Breast epithelium (tissue), 4 donors: ENCODE results near the gene FGFR3. TPM values are rescaled to one million over a fixed set of nuclear protein-coding genes. Genes with fewer than 3 reads are reported as not detected.

Experiments used
- DNase-seq, 2 donors: peaks; one replicate each; pipeline ENCODE4 v3.0.0-alpha.2; 2019; ENCODE audit warnings: low spot score in 2 of 2
- H3K27ac ChIP-seq, 2 donors: fragments of 200-600 bp; sonication (generic) in 1 of 2; one replicate each; pipeline ENCODE4 v1.5.1; 2016 to 2019; ENCODE audit warnings: mild to moderate bottlenecking in 1 of 2
- H3K27me3 ChIP-seq, 2 donors: fragments of 200-600 bp; sonication (generic) in 1 of 2; one replicate each; pipeline versions ENCODE4 v1.5.1 to v1.6.0; 2017 to 2019; ENCODE audit warnings: control low read depth in 1 of 2, mild to moderate bottlenecking in 1 of 2
- H3K36me3 ChIP-seq: fragments of 200-600 bp; one replicate; pipeline ENCODE4 v1.5.1; 2019
- H3K4me1 ChIP-seq, 2 donors: fragments of 200-600 bp; sonication (generic); one replicate each; pipeline ENCODE4 v1.5.1; 2016 to 2019; ENCODE audit warnings: control low read depth in 1 of 2
- H3K4me3 ChIP-seq, 3 donors: fragments of 200-600 bp; sonication (generic); 1 replicate in 2 of 3; 2 replicates in 1 of 3; pipeline ENCODE4 v1.5.1; 2016 to 2019; ENCODE audit warnings: mild to moderate bottlenecking in 3 of 3, moderate library complexity in 2 of 3
- H3K9me3 ChIP-seq, 2 donors: fragments of 200-600 bp; sonication (generic) in 1 of 2; one replicate each; pipeline ENCODE4 v1.5.1; 2016 to 2019; ENCODE audit warnings: control low read depth in 1 of 2
- POLR2A ChIP-seq: fragments of 450-650 bp; IDR thresholded peaks from one replicate; pipeline ENCODE4 v1.6.1; 2016; ENCODE audit warnings: antibody characterized with exemption, mild to moderate bottlenecking, moderate library complexity
- POLR2AphosphoS5 ChIP-seq, 3 donors: sonication (generic); formaldehyde crosslinking; IDR thresholded peaks; one replicate each; pipeline ENCODE4 v1.6.1; 2017; ENCODE audit warnings: antibody characterized with exemption in 3 of 3
- intact Hi-C: fragments of 100-400 bp; cut with DNase I; formaldehyde crosslinking; loops from one replicate; pipeline ENCODE4 v1.15.1; 2023; ENCODE audit warnings: low total_unique reads
- total RNA-seq, 3 donors: library from RNA; depleted of rRNA; stranded (reverse); fragments of >200 nt; gene quantifications; one replicate each; pipeline ENCODE4 v1.1.0, GENCODE V29; 2016
- TF ChIP-seq, protein P1 (sequence below), 3 donors: fragments of 450-650 bp; IDR thresholded peaks; one replicate each; pipeline ENCODE4 v1.5.1; 2016 to 2017; ENCODE audit warnings: antibody characterized with exemption in 3 of 3, mild to moderate bottlenecking in 3 of 3, moderate library complexity in 3 of 3

The FGFR3 gene
- total RNA-seq, 3 donors from 2014 or later, result 0.80 to 3.5 (median 2.0) TPM

DNA sequence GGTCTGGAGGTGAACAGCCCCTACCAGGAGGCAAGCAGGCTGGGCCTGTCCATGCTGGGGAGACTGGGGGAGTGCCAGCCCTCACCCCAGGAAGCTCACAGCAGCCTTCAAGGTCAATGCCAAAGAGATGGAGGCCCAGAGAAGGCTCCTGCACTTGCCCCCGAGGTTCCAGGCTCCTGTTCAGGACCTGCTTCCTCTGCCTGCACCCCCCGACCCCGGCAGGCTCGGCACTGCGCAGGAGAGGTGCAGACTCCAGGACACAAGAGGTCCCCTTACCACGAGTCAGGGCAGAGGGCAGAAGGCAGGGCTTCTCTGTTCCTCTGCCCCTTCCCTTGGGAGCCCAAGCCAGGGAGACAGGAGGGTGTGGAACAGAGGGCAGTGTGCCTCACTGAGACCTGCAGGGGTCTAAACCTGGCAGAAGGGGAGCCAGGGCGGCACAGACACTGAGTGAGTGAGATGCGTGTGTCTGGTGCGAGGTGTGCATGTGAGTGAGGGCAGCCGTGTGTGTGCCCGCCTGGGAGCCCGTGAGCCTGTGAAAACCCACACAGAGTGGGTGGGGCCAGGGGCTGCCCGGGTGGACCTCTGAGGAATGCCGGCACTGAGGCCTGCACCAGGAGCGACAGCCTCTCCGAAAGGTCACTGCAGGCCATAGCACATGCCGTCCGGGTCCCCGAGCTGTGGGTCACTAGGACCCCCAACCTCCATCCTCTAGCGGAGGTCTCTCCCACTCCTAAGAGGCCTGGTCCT is 30.7 kb upstream of the FGFR3 start:
- peaks cover 0 to 4% of the 10 kb centered on the region in 2 donors for H3K27me3 ChIP-seq
- no peaks in the 10 kb centered on the region for H3K36me3 ChIP-seq
- H3K4me1 ChIP-seq, result peaks cover 0 to 6% of the 10 kb centered on the region in 2 donors
- intact Hi-C loops, result loop anchor here (5.0 kb wide), 1 partner anchor 825 kb away; no protein-coding TSS in a partner anchor
- no peak for DNase-seq
- no peak overlapping the region for H3K4me3 ChIP-seq
- H3K9me3 ChIP-seq, result no peaks in the 10 kb centered on the region
- H3K27ac ChIP-seq, result no peak overlapping the region
- no peak for TF ChIP-seq POLR2A
- no peak for TF ChIP-seq POLR2AphosphoS5 (IDR thresholded peaks at IDR 0.05)
- TF ChIP-seq, protein P1, sequence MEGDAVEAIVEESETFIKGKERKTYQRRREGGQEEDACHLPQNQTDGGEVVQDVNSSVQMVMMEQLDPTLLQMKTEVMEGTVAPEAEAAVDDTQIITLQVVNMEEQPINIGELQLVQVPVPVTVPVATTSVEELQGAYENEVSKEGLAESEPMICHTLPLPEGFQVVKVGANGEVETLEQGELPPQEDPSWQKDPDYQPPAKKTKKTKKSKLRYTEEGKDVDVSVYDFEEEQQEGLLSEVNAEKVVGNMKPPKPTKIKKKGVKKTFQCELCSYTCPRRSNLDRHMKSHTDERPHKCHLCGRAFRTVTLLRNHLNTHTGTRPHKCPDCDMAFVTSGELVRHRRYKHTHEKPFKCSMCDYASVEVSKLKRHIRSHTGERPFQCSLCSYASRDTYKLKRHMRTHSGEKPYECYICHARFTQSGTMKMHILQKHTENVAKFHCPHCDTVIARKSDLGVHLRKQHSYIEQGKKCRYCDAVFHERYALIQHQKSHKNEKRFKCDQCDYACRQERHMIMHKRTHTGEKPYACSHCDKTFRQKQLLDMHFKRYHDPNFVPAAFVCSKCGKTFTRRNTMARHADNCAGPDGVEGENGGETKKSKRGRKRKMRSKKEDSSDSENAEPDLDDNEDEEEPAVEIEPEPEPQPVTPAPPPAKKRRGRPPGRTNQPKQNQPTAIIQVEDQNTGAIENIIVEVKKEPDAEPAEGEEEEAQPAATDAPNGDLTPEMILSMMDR (IDR thresholded peaks at IDR 0.05), result no peak

- Histone ChIP-seq H3K36me3 (no peaks in the 10 kb centered on the region), H3K27ac (no peak overlapping the region), H3K27me3 (peaks cover 0 to 4% of the 10 kb centered on the region in 2 donors), H3K4me3 (peak overlapping the region; percentile 19 to 64 (median 40)), H3K9me3 (no peaks in the 10 kb centered on the region), H3K4me1 (peaks cover 0 to 6% of the 10 kb centered on the region in 2 donors)
- no peak for DNase-seq
- TF ChIP-seq POLR2A, result no peak
- TF ChIP-seq, protein P1 (IDR thresholded peaks at IDR 0.05), result no peak
- TF ChIP-seq POLR2AphosphoS5 (IDR thresholded peaks at IDR 0.05), result no peak
- intact Hi-C loops, result loop anchor here (5.0 kb wide), 1 partner anchor 826 kb away; no protein-coding TSS in a partner anchor
These were observed 30.0 kb upstream of the FGFR3 start for GRCh38 chr4:1763070-1763549.

DNA sequence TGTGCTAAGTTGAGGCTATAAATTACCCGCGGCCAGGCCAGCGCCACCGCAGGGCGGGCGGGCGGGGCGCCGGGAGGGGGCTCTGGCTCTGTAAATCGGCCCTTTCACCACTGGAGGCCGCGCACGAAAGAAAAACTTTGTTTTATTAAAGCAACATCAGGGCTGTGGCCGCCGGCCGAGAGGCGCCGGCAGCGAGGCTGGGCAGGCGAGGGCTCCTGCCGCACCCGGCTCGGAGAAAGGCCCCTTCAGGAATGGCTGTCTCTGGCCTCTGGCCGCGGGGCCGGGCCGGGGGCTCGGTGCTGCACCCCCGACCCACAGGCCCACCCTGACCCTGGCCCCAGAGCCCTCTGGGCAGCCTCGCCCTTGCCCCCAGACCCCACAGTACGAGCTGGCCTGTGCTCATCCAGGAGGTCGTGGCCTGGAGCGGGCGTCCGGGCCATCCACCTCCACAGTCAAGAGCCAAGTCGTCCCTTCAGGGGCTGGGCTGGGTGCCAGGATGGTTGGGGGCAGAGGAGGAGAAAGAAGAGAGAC is 29.5 kb upstream of the FGFR3 start:
- intact Hi-C loops, result loop anchor here (5.0 kb wide), 1 partner anchor 826 kb away; no protein-coding TSS in a partner anchor
- Histone ChIP-seq H3K4me3 (peak overlapping the region; percentile 19 to 64 (median 40)), H3K9me3 (no peaks in the 10 kb centered on the region), H3K27ac (no peak overlapping the region), H3K36me3 (no peaks in the 10 kb centered on the region), H3K27me3 (peaks cover 0 to 4% of the 10 kb centered on the region in 2 donors), H3K4me1 (peaks cover 0 to 6% of the 10 kb centered on the region in 2 donors)
- DNase-seq, result no peak
- TF ChIP-seq, protein P1 (IDR thresholded peaks at IDR 0.05), result no peak
- TF ChIP-seq POLR2A, result no peak
- TF ChIP-seq POLR2AphosphoS5 (IDR thresholded peaks at IDR 0.05), result no peak

GRCh38 chr4:1764670-1765069 is 28.4 kb upstream of the FGFR3 start:
- H3K4me3 ChIP-seq, result no peak overlapping the region
- no peaks in the 10 kb centered on the region for H3K9me3 ChIP-seq
- no peak for DNase-seq
- H3K36me3 ChIP-seq, result no peaks in the 10 kb centered on the region
- TF ChIP-seq POLR2AphosphoS5 (IDR thresholded peaks at IDR 0.05) (no peak), POLR2A (no peak)
- TF ChIP-seq, protein P1 (IDR thresholded peaks at IDR 0.05), result no peak
- no peak overlapping the region for H3K27ac ChIP-seq
- H3K4me1 ChIP-seq, result peaks cover 0 to 6% of the 10 kb centered on the region in 2 donors
- intact Hi-C loops, result loop anchor here (5.0 kb wide), 1 partner anchor 827 kb away; no protein-coding TSS in a partner anchor
- H3K27me3 ChIP-seq, result peaks cover 0 to 4% of the 10 kb centered on the region in 2 donors
